ENCODE measurements around the gene PCIF1. TPM values are rescaled to one million over a fixed set of nuclear protein-coding genes. Genes with fewer than 3 reads are reported as not detected.
A peak's percentile ranks its signal among the peaks of the same experiment; 100 is the strongest.

Gene PCIF1
- total RNA-seq, 1 experiment from 2014 or later, result 18.4 TPM

DNA sequence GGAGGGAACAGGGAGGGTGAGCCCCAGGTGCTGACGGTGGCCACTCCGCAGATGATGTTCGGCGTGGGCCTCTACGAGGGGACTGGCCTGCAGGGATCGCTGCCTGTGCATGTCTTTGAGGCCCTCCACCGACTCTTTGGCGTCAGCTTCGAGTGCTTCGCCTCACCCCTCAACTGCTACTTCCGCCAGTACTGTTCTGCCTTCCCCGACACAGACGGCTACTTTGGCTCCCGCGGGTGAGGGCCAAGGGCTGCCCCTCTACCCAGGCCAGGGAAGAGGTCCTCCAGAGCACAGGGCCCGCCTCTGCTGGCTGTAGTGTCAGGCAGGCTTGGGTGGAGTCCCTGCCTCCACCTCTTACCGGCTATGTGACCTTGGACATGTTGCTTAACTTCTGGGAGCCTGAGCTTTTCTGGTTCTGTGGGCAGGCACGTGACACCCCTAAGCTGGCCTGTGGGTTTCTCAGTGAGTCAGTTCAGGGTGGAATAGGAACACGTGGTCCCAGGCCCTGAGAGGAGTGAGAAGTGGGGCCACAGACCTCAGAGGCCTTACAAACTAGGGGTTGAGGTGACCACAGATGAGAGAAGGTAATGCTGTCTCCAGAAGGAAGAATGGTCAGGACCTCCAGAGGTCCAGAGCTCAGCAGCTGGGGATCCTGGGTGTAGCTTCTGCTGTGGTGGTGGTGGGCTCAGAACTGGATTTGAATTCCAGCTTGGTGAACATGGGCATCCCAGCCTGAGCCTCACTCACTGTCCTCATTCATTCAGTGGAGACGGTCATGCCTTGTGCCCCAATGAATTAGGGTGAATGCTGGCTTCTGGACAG lies 11.9 kb downstream of the PCIF1 start:
- CTCF ChIA-PET, result no interaction called here
- H3K4me3 ChIP-seq (ENCODE audit: low read length), result no peak overlapping the region
- H3K36me3 ChIP-seq (ENCODE audit: low read depth, low read length), result peaks cover 50% of the 10 kb centered on the region
- DNase-seq (no peak), ATAC-seq (no peak)
- H3K27ac ChIP-seq (ENCODE audit: low read length), result no peak overlapping the region
- H3F3A ChIP-seq (ENCODE audit: low read length, unreplicated experiment), result no peaks in the 10 kb centered on the region
- H3K9me2 ChIP-seq (replicated peaks; ENCODE audit: low read length), result no peaks in the 10 kb centered on the region
- no peak overlapping the region for H3K4me2 ChIP-seq (ENCODE audit: low read length)
- no peaks in the 10 kb centered on the region for H3K79me2 ChIP-seq (ENCODE audit: low read length)
- no peaks in the 10 kb centered on the region for H3K9me3 ChIP-seq (ENCODE audit: low read length)
- no peaks in the 10 kb centered on the region for H4K20me1 ChIP-seq (ENCODE audit: low read length)
- POLR2A ChIA-PET (ENCODE audit: unreplicated experiment), result no interaction called here
- H2AFZ ChIP-seq (ENCODE audit: low read length), result no peak overlapping the region
- BruUV-seq (replicated peaks), result no TSS peak
- H3K4me1 ChIP-seq (ENCODE audit: insufficient read depth, low read length), result no peaks in the 10 kb centered on the region
- H3K9ac ChIP-seq (ENCODE audit: low read length), result no peak overlapping the region
- intact Hi-C loops (cut with micrococcal nuclease), result no loop called here
- no peaks in the 10 kb centered on the region for H3K27me3 ChIP-seq (ENCODE audit: low read length)
- TF ChIP-seq, protein P1, sequence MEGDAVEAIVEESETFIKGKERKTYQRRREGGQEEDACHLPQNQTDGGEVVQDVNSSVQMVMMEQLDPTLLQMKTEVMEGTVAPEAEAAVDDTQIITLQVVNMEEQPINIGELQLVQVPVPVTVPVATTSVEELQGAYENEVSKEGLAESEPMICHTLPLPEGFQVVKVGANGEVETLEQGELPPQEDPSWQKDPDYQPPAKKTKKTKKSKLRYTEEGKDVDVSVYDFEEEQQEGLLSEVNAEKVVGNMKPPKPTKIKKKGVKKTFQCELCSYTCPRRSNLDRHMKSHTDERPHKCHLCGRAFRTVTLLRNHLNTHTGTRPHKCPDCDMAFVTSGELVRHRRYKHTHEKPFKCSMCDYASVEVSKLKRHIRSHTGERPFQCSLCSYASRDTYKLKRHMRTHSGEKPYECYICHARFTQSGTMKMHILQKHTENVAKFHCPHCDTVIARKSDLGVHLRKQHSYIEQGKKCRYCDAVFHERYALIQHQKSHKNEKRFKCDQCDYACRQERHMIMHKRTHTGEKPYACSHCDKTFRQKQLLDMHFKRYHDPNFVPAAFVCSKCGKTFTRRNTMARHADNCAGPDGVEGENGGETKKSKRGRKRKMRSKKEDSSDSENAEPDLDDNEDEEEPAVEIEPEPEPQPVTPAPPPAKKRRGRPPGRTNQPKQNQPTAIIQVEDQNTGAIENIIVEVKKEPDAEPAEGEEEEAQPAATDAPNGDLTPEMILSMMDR (conservative IDR thresholded peaks at IDR 0.05; ENCODE audit: low read depth, low read length), result no peak
- no peak for TF ChIP-seq EZH2 (IDR thresholded peaks at IDR 0.05; ENCODE audit: low read length, unreplicated experiment)
- TF ChIP-seq EZH2phosphoT487 (IDR thresholded peaks at IDR 0.05; ENCODE audit: borderline replicate concordance, low read length), result no peak

DNA sequence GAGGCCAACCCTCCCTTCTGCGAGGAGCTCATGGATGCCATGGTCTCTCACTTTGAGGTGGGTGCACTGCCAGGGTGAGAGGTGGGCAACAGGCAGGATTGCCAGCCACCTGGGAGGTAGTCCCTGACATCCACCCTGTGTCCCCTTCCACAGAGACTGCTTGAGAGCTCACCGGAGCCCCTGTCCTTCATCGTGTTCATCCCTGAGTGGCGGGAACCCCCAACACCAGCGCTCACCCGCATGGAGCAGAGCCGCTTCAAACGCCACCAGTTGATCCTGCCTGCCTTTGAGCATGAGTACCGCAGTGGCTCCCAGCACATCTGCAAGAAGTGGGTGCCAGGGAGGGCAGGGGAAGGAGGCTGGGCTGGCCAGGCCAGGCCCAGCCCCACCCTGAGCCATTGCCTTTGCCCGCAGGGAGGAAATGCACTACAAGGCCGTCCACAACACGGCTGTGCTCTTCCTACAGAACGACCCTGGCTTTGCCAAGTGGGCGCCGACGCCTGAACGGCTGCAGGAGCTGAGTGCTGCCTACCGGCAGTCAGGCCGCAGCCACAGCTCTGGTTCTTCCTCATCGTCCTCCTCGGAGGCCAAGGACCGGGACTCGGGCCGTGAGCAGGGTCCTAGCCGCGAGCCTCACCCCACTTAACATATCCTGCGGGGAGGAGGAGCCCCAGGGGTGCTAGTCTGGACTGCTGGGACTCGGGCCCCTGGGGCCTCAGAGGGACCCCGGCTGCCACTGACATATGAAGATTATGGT lies 12.8 kb downstream of the PCIF1 start:
- H4K20me1 ChIP-seq (ENCODE audit: low read length), result no peaks in the 10 kb centered on the region
- H3K27ac ChIP-seq (ENCODE audit: low read length), result no peak overlapping the region
- no peak overlapping the region for H2AFZ ChIP-seq (ENCODE audit: low read length)
- ChIA-PET POLR2A (ENCODE audit: unreplicated experiment) (no interaction called here), CTCF (no interaction called here)
- no peak overlapping the region for H3K4me2 ChIP-seq (ENCODE audit: low read length)
- no peaks in the 10 kb centered on the region for H3F3A ChIP-seq (ENCODE audit: low read length, unreplicated experiment)
- no peaks in the 10 kb centered on the region for H3K9me3 ChIP-seq (ENCODE audit: low read length)
- no peaks in the 10 kb centered on the region for H3K4me1 ChIP-seq (ENCODE audit: insufficient read depth, low read length)
- no peaks in the 10 kb centered on the region for H3K27me3 ChIP-seq (ENCODE audit: low read length)
- peaks cover 57% of the 10 kb centered on the region for H3K36me3 ChIP-seq (ENCODE audit: low read depth, low read length)
- TSS peak; percentile 2 for BruUV-seq (replicated peaks)
- no peaks in the 10 kb centered on the region for H3K9me2 ChIP-seq (replicated peaks; ENCODE audit: low read length)
- intact Hi-C loops (cut with micrococcal nuclease), result no loop called here
- TF ChIP-seq EZH2phosphoT487 (IDR thresholded peaks at IDR 0.05; ENCODE audit: borderline replicate concordance, low read length) (no peak), EZH2 (IDR thresholded peaks at IDR 0.05; ENCODE audit: low read length, unreplicated experiment) (no peak)
- TF ChIP-seq, protein P1 (conservative IDR thresholded peaks at IDR 0.05; ENCODE audit: low read depth, low read length), result no peak
- ATAC-seq, result no peak
- H3K79me2 ChIP-seq (ENCODE audit: low read length), result no peaks in the 10 kb centered on the region
- no peak overlapping the region for H3K4me3 ChIP-seq (ENCODE audit: low read length)
- no peak for DNase-seq
- no peak overlapping the region for H3K9ac ChIP-seq (ENCODE audit: low read length)

All from PC-3 (cell line).